ENCODE measurements around the gene DCAF16.

DNA sequence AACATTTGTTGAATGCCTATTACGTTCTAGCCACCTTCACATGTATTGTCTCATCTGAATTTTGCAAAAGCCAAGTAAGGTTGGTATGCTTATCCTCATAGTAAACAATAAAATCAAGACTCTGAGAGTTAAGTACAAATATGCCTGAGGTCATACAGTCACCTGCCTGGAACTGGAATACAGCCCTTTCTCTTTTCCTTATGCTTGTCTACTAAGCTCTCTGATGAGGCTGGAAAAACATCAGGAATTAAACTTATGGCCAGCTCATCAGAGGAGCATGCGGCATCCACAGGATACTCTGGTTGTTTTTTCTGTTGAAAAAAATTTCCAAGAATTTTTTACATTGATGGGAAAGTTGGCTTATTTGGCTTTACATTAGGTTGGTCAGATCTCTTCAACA lies 35.7 kb upstream of the DCAF16 start:
- TF ChIP-seq, protein P1, sequence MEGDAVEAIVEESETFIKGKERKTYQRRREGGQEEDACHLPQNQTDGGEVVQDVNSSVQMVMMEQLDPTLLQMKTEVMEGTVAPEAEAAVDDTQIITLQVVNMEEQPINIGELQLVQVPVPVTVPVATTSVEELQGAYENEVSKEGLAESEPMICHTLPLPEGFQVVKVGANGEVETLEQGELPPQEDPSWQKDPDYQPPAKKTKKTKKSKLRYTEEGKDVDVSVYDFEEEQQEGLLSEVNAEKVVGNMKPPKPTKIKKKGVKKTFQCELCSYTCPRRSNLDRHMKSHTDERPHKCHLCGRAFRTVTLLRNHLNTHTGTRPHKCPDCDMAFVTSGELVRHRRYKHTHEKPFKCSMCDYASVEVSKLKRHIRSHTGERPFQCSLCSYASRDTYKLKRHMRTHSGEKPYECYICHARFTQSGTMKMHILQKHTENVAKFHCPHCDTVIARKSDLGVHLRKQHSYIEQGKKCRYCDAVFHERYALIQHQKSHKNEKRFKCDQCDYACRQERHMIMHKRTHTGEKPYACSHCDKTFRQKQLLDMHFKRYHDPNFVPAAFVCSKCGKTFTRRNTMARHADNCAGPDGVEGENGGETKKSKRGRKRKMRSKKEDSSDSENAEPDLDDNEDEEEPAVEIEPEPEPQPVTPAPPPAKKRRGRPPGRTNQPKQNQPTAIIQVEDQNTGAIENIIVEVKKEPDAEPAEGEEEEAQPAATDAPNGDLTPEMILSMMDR (IDR thresholded peaks at IDR 0.05): no peak
- TF ChIP-seq EZH2 (IDR thresholded peaks at IDR 0.05; ENCODE audit: borderline replicate concordance, insufficient read depth, low read depth, low read length, poor library complexity, severe bottlenecking): no peak
